T-helper 1 cell treated with Interleukin-12 subunit alpha and Interleukin-12 subunit beta and Interleukin-4 antibody, amounts not matched to agents 30 ng/mL and 1 ng/mL, for 36 hours (primary cell): ENCODE results near the gene STARD10. TPM values are rescaled to one million over a fixed set of nuclear protein-coding genes. Genes with fewer than 3 reads are reported as not detected.

Source experiments
- intact Hi-C: fragments of 100-400 bp; cut with micrococcal nuclease; formaldehyde crosslinking; loops from one replicate; pipeline ENCODE4 v1.15.1; 2024
- total RNA-seq: library from RNA; stranded (reverse); gene quantifications from 2 replicates; pipeline ENCODE4 v1.2.3, GENCODE V29; 2022

STARD10 gene
- total RNA-seq, 1 donor from 2014 or later, result 48.1 TPM

GRCh38 chr11:72768581-72768980 is 25.3 kb downstream of the STARD10 start:
- intact Hi-C loops, result no loop called here

- intact Hi-C loops, result no loop called here
Observed at GRCh38 chr11:72767203-72768062, 26.4 kb downstream of the STARD10 start.

- intact Hi-C loops, result no loop called here
Observed at GRCh38 chr11:72766152-72766902, 27.5 kb downstream of the STARD10 start.

GRCh38 chr11:72764503-72764902 is 29.3 kb downstream of the STARD10 start:
- intact Hi-C loops, result no loop called here

- intact Hi-C loops, result no loop called here
Observed at GRCh38 chr11:72763823-72764222, 30.0 kb downstream of the STARD10 start.

DNA sequence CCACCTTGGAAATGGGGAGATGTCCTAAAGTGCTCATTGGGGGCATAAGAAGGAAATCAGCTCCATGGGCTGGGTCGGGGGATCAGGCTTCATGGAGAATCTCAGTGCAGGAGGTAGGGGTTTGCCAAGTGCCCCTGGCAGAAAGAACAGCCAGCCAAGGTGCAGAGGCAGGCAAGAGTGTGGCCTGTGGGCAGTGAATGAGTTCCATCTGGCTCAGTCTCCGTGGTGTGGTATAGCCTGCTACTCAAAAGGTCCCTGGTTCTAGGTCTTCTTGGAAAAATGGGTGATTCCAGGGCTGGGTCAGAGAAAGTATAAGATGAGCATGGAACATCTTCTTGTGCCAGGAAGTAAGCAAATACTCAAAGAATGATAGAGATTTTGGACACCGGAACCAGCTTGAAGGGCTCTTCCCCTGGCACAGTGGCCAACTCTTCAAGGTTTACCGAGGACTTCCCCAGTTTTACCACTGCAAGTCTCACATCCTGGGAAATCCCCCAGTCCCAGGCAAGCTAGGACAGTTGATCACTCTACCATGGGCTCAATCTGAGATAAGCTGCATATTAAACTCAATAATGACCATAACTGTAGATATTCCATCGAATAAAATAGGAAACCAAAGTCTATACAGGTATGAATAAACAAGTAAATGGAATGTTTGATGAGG is 31.1 kb downstream of the STARD10 start:
- intact Hi-C loops, result no loop called here

GRCh38 chr11:72760539-72761405 is 33.1 kb downstream of the STARD10 start:
- intact Hi-C loops, result no loop called here

DNA sequence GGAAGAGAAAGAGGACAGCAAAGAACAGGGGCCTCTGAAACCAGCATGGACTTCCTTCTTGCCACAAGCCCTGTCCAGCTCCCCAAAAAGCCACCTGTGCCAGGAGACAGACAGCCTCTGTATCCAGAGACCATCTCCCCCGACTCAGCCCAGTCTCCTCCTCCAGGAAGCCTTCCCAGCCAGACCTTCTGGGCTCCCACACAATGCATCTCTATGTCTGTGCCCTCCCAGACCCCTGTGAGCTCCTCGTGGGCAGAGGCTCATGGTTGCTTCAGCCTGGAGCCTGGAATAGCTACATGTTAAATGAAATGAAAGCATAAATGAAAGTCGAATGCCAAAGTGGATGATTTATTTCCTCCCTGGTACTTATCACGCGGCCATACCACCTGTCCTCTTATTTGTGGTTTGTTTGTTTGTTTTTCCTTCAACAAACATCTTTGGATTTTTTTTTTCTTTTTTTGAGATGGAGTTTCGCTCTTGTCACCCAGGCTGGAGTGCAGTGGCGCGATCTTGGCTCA is 34.3 kb downstream of the STARD10 start:
- intact Hi-C loops, result no loop called here

- intact Hi-C loops, result no loop called here
Observed at GRCh38 chr11:72758690-72759389, 35.0 kb downstream of the STARD10 start.

DNA sequence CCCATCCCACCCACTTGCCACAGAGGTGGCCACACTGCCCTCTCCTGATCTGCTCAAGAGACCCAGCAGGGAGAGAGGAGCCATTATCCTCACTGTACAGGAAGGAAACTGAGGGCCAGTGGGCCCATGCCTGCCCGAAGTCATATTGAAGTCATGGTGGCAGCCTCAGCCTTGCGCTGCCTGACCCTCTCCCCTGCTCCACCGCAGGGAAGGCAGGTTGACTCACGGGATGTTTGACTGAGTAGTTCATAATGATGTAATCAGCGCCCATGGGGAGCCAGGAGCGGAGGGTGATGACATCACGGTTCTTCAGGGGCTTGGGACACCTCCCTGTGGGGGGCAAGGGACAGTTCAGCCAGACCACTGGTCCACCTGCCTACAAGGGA is 35.5 kb downstream of the STARD10 start:
- intact Hi-C loops, result no loop called here

DNA sequence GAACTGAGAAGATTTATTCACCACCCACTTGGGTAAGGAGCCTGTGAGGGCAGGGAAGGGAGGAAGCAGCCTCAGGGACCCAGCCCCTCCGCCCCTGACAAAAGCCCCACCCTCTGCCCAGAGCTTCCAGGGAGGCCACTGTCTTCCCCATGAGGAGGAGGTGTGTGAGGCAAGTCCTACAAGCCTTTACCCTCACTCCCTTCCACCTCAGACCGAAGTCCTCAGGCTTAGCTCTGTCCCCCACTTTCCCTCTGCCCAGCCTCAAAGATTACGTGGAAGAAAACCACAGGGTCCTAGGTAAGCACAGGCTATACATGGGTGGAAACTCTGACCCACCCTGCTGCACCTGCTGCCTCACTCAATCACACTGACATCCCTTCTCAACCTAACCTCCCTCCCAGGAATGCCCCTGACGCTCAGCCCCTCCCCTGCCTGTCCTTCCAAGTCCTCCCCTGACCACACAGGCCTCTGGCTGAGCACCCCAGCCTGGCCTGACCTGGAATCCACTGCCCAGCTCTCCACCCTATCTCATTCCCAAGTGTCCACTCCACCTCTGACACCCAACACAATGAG is 38.0 kb downstream of the STARD10 start:
- intact Hi-C loops, result no loop called here

DNA sequence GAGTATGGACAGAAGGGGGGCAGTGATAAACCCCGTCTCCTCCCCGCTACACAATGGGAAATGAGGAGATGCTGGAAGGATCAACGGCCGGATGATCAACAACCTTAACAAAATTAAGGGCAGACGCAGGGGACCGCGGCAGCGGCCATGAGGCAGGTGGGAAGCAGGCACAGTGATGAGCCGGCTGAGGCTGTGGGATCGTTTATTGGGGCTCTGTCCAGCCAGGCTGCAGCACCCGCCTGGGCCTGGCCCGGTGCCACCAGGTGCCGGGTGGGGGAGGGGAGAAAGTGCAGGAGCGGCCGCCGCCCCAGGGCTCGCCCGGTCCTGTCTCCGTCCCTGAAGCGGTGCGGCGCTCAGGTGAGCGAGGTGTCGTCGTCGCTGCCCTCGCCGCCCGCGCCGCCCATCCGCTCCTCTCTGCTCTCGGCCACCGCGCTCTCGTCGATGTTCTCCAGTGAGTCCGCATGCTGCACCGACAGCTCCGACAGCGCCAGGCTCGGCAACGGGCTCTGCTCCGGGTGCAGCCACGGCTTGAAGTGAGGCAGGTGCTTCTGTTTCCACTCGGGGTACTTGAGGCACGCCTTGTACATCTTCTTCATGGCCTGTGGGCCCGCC is 39.2 kb downstream of the STARD10 start:
- intact Hi-C loops, result no loop called here

GRCh38 chr11:72754149-72754543 is 39.7 kb downstream of the STARD10 start:
- intact Hi-C loops, result no loop called here

DNA sequence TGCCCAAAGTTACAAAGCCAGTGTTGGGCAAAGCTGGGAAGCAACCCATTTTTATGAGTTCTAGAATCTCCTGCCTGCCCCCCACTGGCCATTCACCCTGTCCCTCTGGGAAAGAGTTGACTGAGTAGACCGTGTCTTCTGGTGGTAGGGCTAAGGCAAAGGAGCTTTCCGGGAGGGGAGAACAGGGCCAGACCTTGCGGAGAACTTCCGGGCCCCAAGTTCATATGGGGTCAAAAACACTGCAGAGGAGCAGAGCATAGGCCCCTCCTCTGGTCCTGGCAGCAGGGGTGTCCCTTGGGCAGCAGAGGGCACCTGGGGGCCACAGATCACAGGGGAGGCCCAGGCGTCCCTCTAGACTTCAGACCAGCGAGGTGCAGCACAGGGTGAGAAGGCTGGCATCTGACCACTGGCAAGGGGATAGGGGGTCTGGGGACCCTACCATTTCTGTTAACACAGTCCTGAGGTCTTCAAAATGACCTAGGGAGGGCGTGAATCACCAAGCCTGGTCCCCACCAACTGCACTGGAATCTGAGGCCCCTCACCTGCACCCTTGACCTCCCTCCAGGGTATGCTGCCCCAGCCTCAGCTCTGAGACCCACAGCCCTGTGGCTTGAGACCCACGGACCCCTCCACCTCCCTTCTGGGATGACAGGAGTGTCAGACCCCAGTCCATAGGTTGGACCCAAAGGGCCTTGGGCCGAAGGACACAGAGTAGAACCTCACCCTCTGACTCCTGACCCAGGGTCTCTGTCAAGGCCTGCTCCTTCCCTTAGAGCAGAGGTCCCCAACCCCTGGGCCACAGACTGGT is 40.3 kb downstream of the STARD10 start:
- intact Hi-C loops, result no loop called here

DNA sequence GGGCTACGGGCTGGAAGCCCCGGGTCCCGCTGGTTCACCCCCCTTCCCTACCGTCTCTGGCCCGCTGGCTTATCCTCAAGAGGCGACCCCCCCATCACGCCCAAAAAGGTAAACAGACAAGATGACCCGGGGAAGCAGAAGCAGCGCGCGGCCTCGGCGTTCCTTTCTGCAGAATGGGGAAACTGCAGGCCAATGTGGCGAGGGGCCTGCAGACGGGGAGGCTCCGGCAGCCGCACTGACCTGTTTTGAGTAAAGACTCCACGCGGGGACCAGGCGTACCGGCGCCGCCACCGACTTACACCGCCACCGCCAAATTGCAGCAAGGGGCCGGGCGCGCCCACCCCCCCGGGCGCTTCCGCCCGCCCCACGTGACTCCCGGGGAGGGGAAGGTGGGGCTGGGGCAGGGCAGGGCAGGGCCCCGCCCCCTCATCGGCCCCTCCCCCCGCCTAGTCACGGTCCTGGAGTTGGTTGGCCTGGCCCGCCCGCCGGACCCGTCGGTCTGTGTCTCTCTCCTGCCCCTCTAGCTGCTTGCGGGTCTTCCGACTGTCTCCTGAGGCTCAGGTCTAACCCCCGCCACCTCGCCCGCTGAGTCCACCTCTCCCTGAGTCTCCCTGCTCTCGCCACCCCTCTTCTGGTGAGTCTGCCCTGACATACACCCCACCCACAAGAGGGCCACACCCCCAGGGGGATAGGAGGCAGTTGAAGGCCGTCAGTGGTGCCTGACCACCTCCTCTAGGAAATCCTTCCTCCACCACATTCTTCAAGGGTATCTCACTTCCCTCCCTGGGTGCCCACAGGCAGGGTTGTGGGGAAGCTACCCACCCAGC is 41.5 kb downstream of the STARD10 start, which contains the start of gene ARAP1:
TSS of gene ARAP1 (minus strand) at position 321 of the 827 bp plus-strand sequence. CDS start 25,280 bp downstream, outside the sequence.
- intact Hi-C loops, result loop anchor here (1.0 kb wide), 6 partner anchors 16 to 390 kb away; partner anchors contain the start of gene FCHSD2

DNA sequence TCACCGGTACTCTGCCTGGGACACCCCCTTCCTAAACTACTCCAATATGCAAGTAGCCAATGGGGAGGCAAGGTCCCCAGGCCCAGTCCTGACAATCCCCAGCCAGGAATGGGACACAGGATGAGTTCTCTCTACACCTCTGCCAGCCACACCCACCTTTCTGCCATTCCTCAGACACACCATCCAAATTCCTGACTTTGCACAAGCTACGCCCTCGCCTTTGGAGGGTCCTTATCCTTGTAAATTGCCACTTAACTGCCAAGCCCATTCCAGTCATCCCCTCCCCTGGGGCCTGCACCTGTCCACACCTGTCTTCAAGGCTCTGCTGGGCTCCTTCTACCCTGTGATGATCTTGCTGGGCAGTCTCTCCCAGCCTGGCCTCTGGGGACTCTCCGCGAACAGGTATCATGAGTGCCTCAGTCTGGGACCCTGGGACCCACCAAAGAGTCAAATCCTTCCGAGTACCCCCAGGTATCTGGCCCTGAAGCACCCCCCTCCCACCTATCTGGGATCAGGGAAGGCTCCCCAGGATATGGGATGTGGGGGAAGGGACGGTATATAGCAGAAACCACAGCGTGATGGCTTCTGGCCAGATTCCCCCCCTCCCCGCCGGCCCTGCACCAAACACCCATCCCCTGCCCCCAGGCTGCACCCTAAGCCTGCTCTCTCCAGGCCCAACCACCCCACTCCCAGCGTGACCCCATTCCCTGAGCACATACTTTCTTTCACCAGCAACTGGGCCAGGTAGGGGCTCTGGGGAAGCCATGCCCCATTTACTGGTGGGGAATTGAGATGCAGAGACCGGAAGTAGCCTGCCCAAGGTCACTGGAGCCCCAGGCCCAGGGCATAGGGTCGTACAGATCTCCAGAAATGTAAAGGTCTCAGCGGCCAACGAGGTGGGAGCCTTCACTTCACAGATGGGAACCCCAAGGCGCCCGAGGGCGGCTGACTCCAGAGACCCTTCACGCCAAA is 42.4 kb downstream of the STARD10 start:
- intact Hi-C loops, result loop anchor here (1.0 kb wide), 6 partner anchors 15 to 391 kb away; partner anchors contain the start of gene FCHSD2
